KBM-7 (cell line): ENCODE measurements around the gene APCS.

Source experiments
- DNase-seq: peaks from one replicate; pipeline ENCODE4 v3.0.0-alpha.2; 2015
- in situ Hi-C: fragments of 300-500 bp; cut with MboI; formaldehyde crosslinking; loops from 2 replicates; pipeline ENCODE4 v1.14.3; 2020; ENCODE audit warnings: low sequenced_read_pairs, low pct_unique_long_range_greater_than_20kb, mixed read lengths

Gene APCS

DNA sequence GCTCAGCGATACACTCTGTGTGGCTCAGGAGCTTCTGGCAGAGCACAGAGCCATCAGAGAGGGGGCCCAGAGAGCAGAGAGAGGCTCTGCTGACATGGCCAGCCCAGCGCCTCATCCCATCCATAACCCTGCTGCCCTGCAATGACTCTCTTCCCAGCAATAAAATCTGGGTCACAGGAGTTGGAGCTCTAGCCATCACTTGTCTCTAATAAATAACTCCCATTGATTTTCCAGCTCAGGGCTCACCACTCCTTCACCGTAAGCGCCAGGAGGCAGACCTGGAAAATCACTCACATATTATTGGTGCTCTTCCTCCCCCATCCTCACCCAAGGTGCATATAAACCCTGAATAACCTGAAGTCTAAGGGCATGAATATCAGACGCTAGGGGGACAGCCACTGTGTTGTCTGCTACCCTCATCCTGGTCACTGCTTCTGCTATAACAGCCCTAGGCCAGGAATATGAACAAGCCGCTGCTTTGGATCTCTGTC lies at the start of gene APCS:
TSS of gene APCS (plus strand) at position 366 of the 491 bp plus-strand sequence. CDS start at position 462, 96 bp downstream.
- in situ Hi-C loops = no loop called here
- no peak for DNase-seq

DNA sequence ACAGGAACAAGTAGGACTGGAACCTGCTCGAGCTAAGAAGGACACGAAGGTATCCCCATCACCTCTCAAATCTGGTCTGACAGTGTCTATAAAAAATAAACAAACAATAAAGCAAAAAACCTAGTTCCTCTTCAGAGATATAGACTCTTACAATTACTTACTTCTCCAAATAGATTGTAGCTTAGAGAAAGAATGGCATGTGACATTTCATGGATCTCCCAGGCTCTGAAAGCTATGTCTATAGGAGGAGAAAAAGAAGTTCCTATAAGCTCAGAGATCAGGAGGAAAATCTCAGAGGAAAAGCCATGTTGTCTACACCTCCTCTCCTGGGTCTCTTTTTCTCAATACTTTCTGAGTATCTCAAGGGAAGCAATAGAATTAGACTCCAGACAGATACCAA lies 39.5 kb upstream of the APCS start:
- in situ Hi-C loops = no loop called here

DNA sequence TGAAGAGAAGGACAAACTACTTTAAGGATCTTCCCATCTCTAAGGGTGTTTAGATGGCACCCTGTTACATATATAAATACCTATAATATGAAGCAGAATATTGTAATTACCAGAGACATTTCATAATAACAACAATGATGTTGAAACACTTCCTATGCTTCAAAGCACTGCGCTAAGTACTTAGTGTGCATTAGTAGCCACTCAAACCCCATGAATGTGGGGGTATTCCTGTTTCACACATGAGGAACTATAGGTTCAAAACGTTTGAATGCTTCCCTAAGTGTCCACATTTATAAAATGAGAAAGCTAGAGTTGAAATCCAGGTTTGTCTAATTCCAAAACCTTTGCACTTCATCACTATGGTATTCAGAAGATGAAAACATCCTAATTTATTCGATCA lies 33.4 kb upstream of the APCS start:
- in situ Hi-C loops = no loop called here
- no peak for DNase-seq

More for the DNA sequence above, 39.5 kb upstream of the APCS start:
- DNase-seq = no peak

- in situ Hi-C loops = no loop called here
- no peak for DNase-seq
Observed at GRCh38 chr1:159554696-159555095, 32.9 kb upstream of the APCS start.

DNA sequence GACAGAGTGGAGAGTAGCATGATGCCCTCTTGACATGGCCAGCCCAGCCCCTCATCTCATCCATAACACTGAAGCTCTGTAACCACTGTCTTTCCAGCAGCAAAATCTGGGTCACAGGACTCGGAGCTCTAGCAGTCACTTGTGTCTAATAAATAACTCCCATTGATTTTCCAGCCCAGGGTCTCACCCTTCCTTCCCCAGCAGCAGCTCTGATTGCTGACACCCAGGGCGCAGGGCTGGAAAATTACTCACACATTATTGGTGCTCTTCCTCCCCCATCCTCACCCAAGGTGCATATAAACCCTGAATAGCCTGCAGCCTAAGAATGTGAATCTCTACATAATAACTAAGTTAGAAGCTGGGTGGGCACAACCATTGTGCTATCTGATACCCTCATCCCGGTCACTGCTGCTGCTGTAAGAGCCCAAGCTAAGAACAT lies 30.7 kb upstream of the APCS start:
- no peak for DNase-seq
- in situ Hi-C loops = no loop called here

DNA sequence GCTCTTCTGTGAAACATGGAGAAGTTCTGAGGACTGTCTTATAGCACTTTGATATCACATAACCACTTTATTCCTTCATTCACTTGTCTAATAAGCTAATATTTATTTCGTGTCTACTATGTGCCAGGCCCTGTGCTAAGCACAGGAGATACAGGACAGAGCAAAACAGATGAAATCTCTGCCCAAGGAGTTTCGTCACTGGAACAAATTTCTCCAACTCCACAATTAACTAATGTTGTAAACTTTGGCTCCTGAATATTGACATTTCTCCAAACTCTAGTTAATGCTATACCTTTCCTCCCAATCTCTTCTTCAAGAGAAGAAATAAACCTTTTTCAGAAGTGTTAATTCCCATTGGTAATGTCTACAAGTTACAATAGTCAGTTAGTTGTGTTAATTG lies 27.0 kb upstream of the APCS start:
- DNase-seq = no peak
- in situ Hi-C loops = no loop called here

DNA sequence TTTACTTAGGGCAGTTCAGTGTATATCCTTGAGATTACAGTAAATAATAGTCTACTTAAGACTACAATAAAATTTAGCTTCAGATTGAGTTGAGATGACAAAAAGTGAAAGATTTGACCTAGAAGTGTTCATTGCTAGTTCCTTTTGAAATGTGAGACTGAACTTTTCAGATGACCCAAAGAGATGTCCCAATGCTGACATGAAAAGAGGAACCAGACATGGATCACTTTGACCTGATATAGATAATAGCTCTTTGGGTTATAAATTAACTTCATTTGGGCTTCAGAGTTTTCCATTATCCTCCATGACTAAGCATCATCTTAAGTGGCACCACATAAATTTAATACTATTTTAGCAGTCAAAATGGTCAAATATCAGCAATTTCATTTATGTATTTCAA lies 26.1 kb upstream of the APCS start:
- in situ Hi-C loops = no loop called here
- DNase-seq = no peak

DNA sequence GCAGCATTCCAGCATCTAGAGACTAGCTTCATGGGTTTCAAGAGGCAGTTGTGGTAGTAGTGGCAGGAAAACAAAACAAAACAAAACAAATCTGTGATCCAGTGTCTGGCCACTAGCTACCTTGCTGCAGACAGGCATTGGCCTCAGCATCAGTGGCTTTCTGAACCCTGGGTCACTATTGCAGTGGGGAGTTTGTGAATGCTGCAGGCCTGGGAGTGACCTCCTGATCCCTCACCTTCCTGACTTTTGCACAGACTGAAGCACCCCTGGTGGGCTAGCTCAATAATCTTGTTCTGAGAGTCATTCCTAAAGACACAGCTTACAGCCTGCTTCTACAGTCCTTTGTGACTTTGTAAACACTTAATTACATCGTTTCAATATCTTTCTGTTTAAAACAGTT lies 24.9 kb upstream of the APCS start:
- in situ Hi-C loops = no loop called here

DNA sequence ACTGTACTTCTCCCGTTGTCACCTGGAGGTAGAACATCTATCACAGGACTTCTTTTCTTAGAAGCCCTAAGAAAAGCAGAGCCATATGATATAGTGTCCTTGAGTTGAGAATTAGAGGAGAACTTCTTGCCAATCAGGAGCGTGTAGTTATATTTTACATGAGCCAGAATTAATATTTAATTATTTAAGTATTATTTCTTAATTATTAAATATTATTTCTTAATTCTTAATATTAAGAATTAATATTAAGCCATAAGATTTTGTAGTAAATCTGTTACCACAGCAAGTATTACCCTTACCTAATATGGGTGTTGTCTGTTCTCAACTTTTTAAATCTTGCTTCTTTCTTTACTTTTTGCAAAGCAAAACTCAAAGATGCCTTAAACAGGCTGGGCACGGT lies 10.2 kb upstream of the APCS start:
- in situ Hi-C loops = no loop called here
- no peak for DNase-seq

More for the DNA sequence above, 24.9 kb upstream of the APCS start:
- no peak for DNase-seq

DNA sequence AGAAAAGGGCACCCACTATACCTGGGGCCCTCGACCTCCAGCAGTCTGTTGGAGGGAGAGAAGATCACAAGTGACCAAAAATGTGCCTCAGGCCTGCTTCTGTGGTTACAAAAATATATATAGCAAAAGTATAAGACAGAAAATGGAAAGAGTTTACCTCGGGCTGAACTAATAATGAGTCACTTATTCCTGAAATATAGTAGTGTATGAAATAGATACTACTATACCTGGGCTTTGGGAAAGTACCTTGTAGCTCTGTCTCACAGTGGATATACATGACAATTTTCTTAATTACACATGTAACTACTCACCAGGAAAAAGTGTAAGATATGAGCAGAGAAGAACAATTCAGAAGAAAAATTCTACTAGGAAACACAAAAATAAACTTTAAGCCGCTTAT lies 7.3 kb upstream of the APCS start:
- no peak for DNase-seq
- in situ Hi-C loops = no loop called here

GRCh38 chr1:159581422-159581821 lies 6.2 kb upstream of the APCS start:
- in situ Hi-C loops = no loop called here

GRCh38 chr1:159584536-159584935 lies 3.1 kb upstream of the APCS start:
- DNase-seq = no peak
- in situ Hi-C loops = no loop called here

More at GRCh38 chr1:159581422-159581821, 6.2 kb upstream of the APCS start:
- no peak for DNase-seq

DNA sequence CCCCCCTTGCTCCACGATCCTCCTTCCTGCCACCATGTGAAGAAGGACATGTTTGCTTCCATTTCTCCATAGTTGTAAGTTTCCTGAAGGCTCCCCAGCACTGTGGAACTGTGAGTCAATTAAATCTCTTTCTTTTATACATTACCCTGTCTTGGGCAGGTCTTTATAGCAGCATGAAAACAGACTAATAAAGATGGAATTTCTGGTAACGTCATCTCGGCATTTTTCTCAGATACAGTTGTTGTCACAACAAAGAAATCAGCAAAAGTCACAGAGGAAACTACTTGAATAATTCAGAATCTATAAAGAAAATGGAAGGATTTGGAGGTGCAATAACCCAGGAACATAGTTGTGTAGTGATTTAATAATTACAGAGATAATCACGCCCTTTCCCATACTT lies 4.4 kb downstream of the APCS start:
- no peak for DNase-seq
- in situ Hi-C loops = no loop called here

- in situ Hi-C loops = no loop called here
- no peak for DNase-seq
Observed at GRCh38 chr1:159594625-159595405, 7.2 kb downstream of the APCS start.

DNA sequence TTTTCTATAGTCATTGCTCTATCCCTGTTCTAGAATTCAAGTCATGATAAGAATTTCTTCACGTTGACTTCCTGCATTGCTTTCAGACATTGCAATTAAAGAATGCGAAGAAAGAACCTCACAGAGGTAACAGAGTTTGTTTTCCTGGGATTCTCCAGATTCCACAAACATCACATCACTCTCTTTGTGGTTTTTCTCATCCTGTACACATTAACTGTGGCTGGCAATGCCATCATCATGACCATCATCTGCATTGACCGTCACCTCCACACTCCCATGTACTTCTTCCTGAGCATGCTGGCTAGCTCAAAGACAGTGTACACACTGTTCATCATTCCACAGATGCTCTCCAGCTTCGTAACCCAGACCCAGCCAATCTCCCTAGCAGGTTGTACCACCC lies 10.6 kb downstream of the APCS start:
- in situ Hi-C loops = no loop called here
- DNase-seq = no peak

GRCh38 chr1:159600894-159601293 lies 13.3 kb downstream of the APCS start:
- no peak for DNase-seq
- in situ Hi-C loops = no loop called here

DNA sequence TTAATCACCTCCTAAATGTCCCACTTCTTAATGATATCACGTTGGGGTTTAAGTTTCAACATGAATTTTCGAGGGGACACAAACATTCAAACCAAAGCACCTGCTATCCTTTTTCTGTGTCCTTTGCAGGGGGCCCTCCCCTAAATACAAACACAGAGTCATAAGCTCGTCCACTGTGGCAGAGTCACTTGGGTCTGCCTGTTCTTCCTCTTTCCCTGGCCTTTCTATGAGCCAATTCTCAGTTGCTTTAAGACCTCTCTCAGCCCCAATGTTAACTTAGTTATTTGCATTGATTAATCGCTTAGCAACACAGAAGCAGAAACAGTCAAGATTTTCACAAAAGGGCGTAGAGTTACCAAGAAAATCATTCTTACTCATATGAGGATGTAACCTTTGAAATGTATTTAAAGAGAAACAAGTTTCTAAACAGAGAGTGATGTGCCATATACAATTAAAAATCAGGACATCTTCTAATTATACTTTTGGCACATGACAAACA lies 14.9 kb downstream of the APCS start:
- no peak for DNase-seq
- in situ Hi-C loops = no loop called here

DNA sequence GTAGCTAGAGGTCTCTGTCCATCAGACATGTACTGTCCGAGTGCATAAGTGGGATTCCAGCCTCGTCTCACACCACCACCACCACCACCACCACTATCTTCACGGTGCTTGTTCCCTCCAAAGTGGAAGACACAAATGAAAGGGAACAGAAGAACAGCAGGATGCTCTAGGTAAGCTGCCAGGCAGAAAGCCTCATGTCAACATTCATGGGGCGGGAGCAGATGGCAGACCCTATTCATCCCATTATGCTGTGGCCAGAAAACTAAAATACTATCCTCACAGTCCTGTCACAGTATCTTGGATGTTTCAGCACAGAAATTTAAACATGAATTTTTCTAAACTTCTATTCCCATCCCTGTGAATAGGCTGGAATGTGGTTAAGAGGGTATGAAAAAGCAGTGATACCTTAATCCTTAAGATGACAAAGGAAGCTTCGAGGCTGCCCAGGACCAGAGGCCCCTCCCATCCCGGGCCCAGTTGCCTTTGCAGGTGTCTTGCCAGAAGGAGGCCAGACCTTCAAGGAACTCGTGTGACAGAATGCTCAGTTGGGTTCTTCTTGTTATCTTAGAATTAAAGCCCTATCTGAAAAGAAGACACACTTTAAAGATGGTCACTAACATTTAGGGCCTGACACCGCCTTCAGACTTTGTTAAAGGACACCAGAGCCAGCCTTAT lies 24.7 kb downstream of the APCS start:
- in situ Hi-C loops = no loop called here
- DNase-seq = no peak

- in situ Hi-C loops = no loop called here
- DNase-seq = no peak
Observed at GRCh38 chr1:159632922-159633321, 45.3 kb downstream of the APCS start.
